HEK293 (cell line): ENCODE results near the gene STARD9.

Experiments used
- CTCF ChIA-PET: fragments of 350-600 bp; formaldehyde crosslinking; extraction: SDS; loops from one replicate; lab custom pipeline; 2021; ENCODE audit warnings: antibody characterized with exemption; lab: Yijun Ruan, JAX
- POLR2A ChIA-PET: fragments of 300-600 bp; formaldehyde crosslinking; extraction: SDS; loops from one replicate; lab custom pipeline; 2020; ENCODE audit warnings: antibody characterized with exemption, inconsistent platforms; lab: Yijun Ruan, JAX
- H3K27ac ChIP-seq: fragments of 200-500 bp; sonication (Bioruptor generic); 2 replicates; pipeline ENCODE4 v1.5.1; 2014; ENCODE audit warnings: low read depth, low read length, control low read depth, inconsistent platforms; ENCODE audit errors: extremely low read depth
- H3K36me3 ChIP-seq, 2 experiments: fragments of 200-500 bp in 1 of 2; sonication (Bioruptor generic) in 1 of 2; 1 replicate in 1 of 2; 2 replicates in 1 of 2; pipeline ENCODE4 v1.5.1; 2014 to 2017; ENCODE audit warnings: inconsistent platforms in 2 of 2, low read length in 2 of 2; ENCODE audit not compliant: control insufficient read depth in 2 of 2, insufficient read depth in 1 of 2
- H3K4me1 ChIP-seq: fragments of 200-500 bp; sonication (Bioruptor generic); 2 replicates; pipeline ENCODE4 v1.5.1; 2014; ENCODE audit warnings: mild to moderate bottlenecking, low read length, inconsistent platforms; ENCODE audit not compliant: control insufficient read depth, insufficient read depth
- H3K4me3 ChIP-seq: 2 replicates; pipeline ENCODE4 v1.5.1; 2011; ENCODE audit warnings: low read depth, mild to moderate bottlenecking, control low read depth, low read length, moderate library complexity
- H3K9me3 ChIP-seq: fragments of 200-500 bp; sonication (Bioruptor generic); 2 replicates; pipeline ENCODE4 v1.5.1; 2014; ENCODE audit warnings: low read depth, low read length, inconsistent platforms; ENCODE audit not compliant: control insufficient read depth, insufficient read depth
- GLI4 ChIP-seq: fragments of 450-650 bp; formaldehyde crosslinking; IDR thresholded peaks from 2 replicates; pipeline ENCODE4 v1.5.1; 2016; ENCODE audit warnings: missing biosample characterization, missing genetic modification characterization
- KLF16 ChIP-seq: fragments of 450-650 bp; formaldehyde crosslinking; IDR thresholded peaks from 2 replicates; pipeline ENCODE4 v1.5.1; 2017; ENCODE audit warnings: missing biosample characterization, missing genetic modification characterization
- PRDM10 ChIP-seq: fragments of 450-650 bp; formaldehyde crosslinking; IDR thresholded peaks from 2 replicates; pipeline ENCODE4 v1.5.1; 2016; ENCODE audit warnings: missing biosample characterization, missing genetic modification characterization
- SETDB1 ChIP-seq: IDR thresholded peaks from one replicate; pipeline ENCODE4 v1.6.1; 2017; ENCODE audit warnings: mild to moderate bottlenecking, low read length, moderate library complexity, mixed read lengths; ENCODE audit not compliant: insufficient read length
- ZBTB8A ChIP-seq: fragments of 450-650 bp; formaldehyde crosslinking; IDR thresholded peaks from 2 replicates; pipeline ENCODE4 v1.5.1; 2016; ENCODE audit warnings: missing biosample characterization, missing genetic modification characterization
- ZNF133 ChIP-seq: fragments of 450-650 bp; formaldehyde crosslinking; IDR thresholded peaks from 2 replicates; pipeline ENCODE4 v1.5.1; 2016; ENCODE audit warnings: missing biosample characterization, missing genetic modification characterization
- ZNF140 ChIP-seq: fragments of 450-650 bp; formaldehyde crosslinking; IDR thresholded peaks from 2 replicates; pipeline ENCODE4 v1.5.1; 2016; ENCODE audit warnings: missing biosample characterization, missing genetic modification characterization
- ZNF146 ChIP-seq: fragments of 450-650 bp; formaldehyde crosslinking; IDR thresholded peaks from 2 replicates; pipeline ENCODE4 v1.5.1; 2016; ENCODE audit warnings: missing biosample characterization, missing genetic modification characterization
- ZNF155 ChIP-seq: fragments of 450-650 bp; formaldehyde crosslinking; IDR thresholded peaks from 2 replicates; pipeline ENCODE4 v1.5.1; 2016; ENCODE audit warnings: missing biosample characterization, missing genetic modification characterization
- ZNF169 ChIP-seq: fragments of 450-650 bp; formaldehyde crosslinking; IDR thresholded peaks from 2 replicates; pipeline ENCODE4 v1.5.1; 2016; ENCODE audit warnings: missing biosample characterization, missing genetic modification characterization
- ZNF214 ChIP-seq: fragments of 450-650 bp; formaldehyde crosslinking; IDR thresholded peaks from 2 replicates; pipeline ENCODE4 v1.5.1; 2017; ENCODE audit warnings: missing biosample characterization, mild to moderate bottlenecking, missing genetic modification characterization, borderline replicate concordance
- ZNF223 ChIP-seq: fragments of 450-650 bp; formaldehyde crosslinking; IDR thresholded peaks from 2 replicates; pipeline ENCODE4 v1.5.1; 2016; ENCODE audit warnings: missing biosample characterization, missing genetic modification characterization
- ZNF24 ChIP-seq: fragments of 450-650 bp; formaldehyde crosslinking; IDR thresholded peaks from 2 replicates; pipeline ENCODE4 v1.5.1; 2016; ENCODE audit warnings: missing biosample characterization, missing genetic modification characterization
- ZNF350 ChIP-seq: fragments of 450-650 bp; formaldehyde crosslinking; IDR thresholded peaks from 2 replicates; pipeline ENCODE4 v1.5.0; 2017; ENCODE audit warnings: missing biosample characterization, mild to moderate bottlenecking, missing genetic modification characterization
- ZNF37A ChIP-seq: fragments of 450-650 bp; IDR thresholded peaks from 2 replicates; pipeline ENCODE4 v1.5.1; 2018; ENCODE audit warnings: missing biosample characterization, missing genetic modification characterization
- ZNF514 ChIP-seq: fragments of 450-650 bp; formaldehyde crosslinking; IDR thresholded peaks from 2 replicates; pipeline ENCODE4 v1.5.1; 2016; ENCODE audit warnings: missing biosample characterization, missing genetic modification characterization
- ZNF530 ChIP-seq: fragments of 450-650 bp; formaldehyde crosslinking; IDR thresholded peaks from 2 replicates; pipeline ENCODE4 v1.5.1; 2016; ENCODE audit warnings: low read depth, missing biosample characterization, missing genetic modification characterization
- ZNF621 ChIP-seq: fragments of 450-650 bp; formaldehyde crosslinking; IDR thresholded peaks from 2 replicates; pipeline ENCODE4 v1.5.1; 2017; ENCODE audit warnings: missing biosample characterization, missing genetic modification characterization
- ZNF654 ChIP-seq: fragments of 450-650 bp; formaldehyde crosslinking; IDR thresholded peaks from 2 replicates; pipeline ENCODE4 v1.5.1; 2016; ENCODE audit warnings: low read depth, missing biosample characterization, missing genetic modification characterization
- ZNF658 ChIP-seq: fragments of 450-650 bp; formaldehyde crosslinking; IDR thresholded peaks from 2 replicates; pipeline ENCODE4; 2016; ENCODE audit warnings: missing biosample characterization, missing genetic modification characterization
- ZNF677 ChIP-seq: fragments of 450-650 bp; IDR thresholded peaks from 2 replicates; pipeline ENCODE4 v1.5.0; 2018; ENCODE audit warnings: missing biosample characterization, mild to moderate bottlenecking, missing genetic modification characterization, moderate library complexity
- ZNF791 ChIP-seq: fragments of 450-650 bp; formaldehyde crosslinking; IDR thresholded peaks from 2 replicates; pipeline ENCODE4 v1.5.1; 2016; ENCODE audit warnings: missing biosample characterization, missing genetic modification characterization
- TF ChIP-seq, protein P1 (sequence below): fragments of 450-650 bp; formaldehyde crosslinking; conservative IDR thresholded peaks from 2 replicates; pipeline ENCODE4 v1.5.1; 2016; ENCODE audit warnings: low read depth, missing biosample characterization, missing genetic modification characterization

STARD9 gene

GRCh38 chr15:42608752-42609488 is 33.5 kb downstream of the STARD9 start (continued):
- TF ChIP-seq ZNF155 (tag by site-specific recombination) (no peak), SETDB1 (no peak), ZNF214 (no peak), KLF16 (tag by site-specific recombination) (no peak), ZNF658 (tag by site-specific recombination) (no peak)
- TF ChIP-seq, protein P1, sequence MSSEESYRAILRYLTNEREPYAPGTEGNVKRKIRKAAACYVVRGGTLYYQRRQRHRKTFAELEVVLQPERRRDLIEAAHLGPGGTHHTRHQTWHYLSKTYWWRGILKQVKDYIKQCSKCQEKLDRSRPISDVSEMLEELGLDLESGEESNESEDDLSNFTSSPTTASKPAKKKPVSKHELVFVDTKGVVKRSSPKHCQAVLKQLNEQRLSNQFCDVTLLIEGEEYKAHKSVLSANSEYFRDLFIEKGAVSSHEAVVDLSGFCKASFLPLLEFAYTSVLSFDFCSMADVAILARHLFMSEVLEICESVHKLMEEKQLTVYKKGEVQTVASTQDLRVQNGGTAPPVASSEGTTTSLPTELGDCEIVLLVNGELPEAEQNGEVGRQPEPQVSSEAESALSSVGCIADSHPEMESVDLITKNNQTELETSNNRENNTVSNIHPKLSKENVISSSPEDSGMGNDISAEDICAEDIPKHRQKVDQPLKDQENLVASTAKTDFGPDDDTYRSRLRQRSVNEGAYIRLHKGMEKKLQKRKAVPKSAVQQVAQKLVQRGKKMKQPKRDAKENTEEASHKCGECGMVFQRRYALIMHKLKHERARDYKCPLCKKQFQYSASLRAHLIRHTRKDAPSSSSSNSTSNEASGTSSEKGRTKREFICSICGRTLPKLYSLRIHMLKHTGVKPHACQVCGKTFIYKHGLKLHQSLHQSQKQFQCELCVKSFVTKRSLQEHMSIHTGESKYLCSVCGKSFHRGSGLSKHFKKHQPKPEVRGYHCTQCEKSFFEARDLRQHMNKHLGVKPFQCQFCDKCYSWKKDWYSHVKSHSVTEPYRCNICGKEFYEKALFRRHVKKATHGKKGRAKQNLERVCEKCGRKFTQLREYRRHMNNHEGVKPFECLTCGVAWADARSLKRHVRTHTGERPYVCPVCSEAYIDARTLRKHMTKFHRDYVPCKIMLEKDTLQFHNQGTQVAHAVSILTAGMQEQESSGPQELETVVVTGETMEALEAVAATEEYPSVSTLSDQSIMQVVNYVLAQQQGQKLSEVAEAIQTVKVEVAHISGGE (tag by site-specific recombination): no peak

- POLR2A ChIA-PET: no interaction called here
Observed at GRCh38 chr15:42611532-42611931, 36.1 kb downstream of the STARD9 start.

DNA sequence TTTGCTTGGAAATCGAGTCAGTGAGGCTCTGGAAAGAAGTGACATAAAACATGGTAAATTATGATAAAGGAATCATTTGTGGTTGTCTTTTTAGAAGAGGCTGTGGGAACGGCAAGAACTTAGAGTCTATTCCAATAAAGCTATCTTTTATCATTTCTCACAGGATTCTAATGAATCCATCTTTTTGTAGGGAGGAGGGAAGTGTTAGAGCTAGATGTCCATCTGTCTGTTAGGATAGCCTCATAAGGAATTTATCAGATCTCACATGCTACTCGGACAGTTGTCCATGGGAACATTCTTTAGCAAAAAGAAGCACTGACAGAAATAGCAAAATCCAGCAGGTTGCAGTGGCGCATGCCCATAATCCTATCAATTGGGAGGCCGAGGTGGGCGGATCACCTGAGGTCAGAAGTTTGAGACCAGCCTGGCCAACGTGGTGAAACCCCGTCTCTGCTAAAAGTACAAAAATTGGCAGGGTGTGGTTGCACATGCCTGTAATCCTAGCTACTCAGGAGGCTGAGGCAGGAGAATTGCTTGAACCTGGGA is 37.0 kb downstream of the STARD9 start:
- H3K36me3 ChIP-seq: no peaks in the 10 kb centered on the region
- POLR2A ChIA-PET: interaction anchor here (0.7 kb wide), 1 partner anchor 37 kb away, joined by 3 read pairs; the partner anchor contains the start of gene STARD9
- CTCF ChIA-PET: interaction anchor here (0.9 kb wide), 1 partner anchor 118 kb away, joined by 3 read pairs; no protein-coding TSS in a partner anchor

More at GRCh38 chr15:42611532-42611931, 36.1 kb downstream of the STARD9 start:
- Histone ChIP-seq H3K36me3 (no peaks in the 10 kb centered on the region), H3K4me3 (no peak overlapping the region), H3K4me1 (no peaks in the 10 kb centered on the region), H3K27ac (no peak overlapping the region), H3K9me3 (no peaks in the 10 kb centered on the region)
- TF ChIP-seq SETDB1 (no peak), ZNF146 (tag by site-specific recombination) (no peak), ZNF133 (tag by site-specific recombination) (no peak), ZNF530 (tag by site-specific recombination) (no peak), ZNF514 (tag by site-specific recombination) (no peak), ZNF223 (no peak), ZBTB8A (no peak), ZNF169 (no peak), ZNF621 (no peak), ZNF24 (no peak), GLI4 (tag by site-specific recombination) (no peak), ZNF155 (tag by site-specific recombination) (no peak), ZNF140 (tag by site-specific recombination) (no peak), ZNF37A (tag by site-specific recombination) (no peak), ZNF350 (tag by site-specific recombination) (no peak), ZNF791 (tag by site-specific recombination) (no peak)
- CTCF ChIA-PET: no interaction called here

More for the DNA sequence above, 37.0 kb downstream of the STARD9 start:
- no peak for TF ChIP-seq PRDM10 (tag by site-specific recombination)
- no peak for TF ChIP-seq ZNF677 (tag by site-specific recombination)
- no peak for TF ChIP-seq ZNF654 (tag by site-specific recombination)
- TF ChIP-seq, all 188 proteins: peak for 0
- Histone ChIP-seq H3K4me1 (no peaks in the 10 kb centered on the region), H3K27ac (no peak overlapping the region), H3K9me3 (no peaks in the 10 kb centered on the region), H3K4me3 (no peak overlapping the region)
